Hepatocyte (in vitro differentiated cells): Measurements from ENCODE around the gene GALNT13. TPM values are rescaled to one million over a fixed set of nuclear protein-coding genes. Genes with fewer than 3 reads are reported as not detected.

ENCODE experiments used
- DNase-seq: peaks from one replicate; pipeline ENCODE4 v3.0.0-alpha.2; 2016; ENCODE audit warnings: low spot score
- H2AFZ ChIP-seq: fragments of 200-600 bp; sonication (generic); 2 replicates; pipeline ENCODE4 v1.6.0; 2016; ENCODE audit warnings: antibody characterized with exemption, mild to moderate bottlenecking
- H3K27ac ChIP-seq: fragments of 200-600 bp; sonication (generic); 2 replicates; pipeline ENCODE4 v1.5.1; 2016; ENCODE audit warnings: mild to moderate bottlenecking
- H3K27me3 ChIP-seq: fragments of 200-600 bp; sonication (generic); 2 replicates; pipeline ENCODE4 v1.6.1; 2016
- H3K36me3 ChIP-seq: fragments of 200-600 bp; sonication (generic); replicated peaks from 2 replicates; pipeline ENCODE4 v1.5.1; 2016; ENCODE audit warnings: low read depth; ENCODE audit not compliant: insufficient read depth
- H3K4me1 ChIP-seq: fragments of 200-600 bp; sonication (generic); 2 replicates; pipeline ENCODE4 v1.5.1; 2016; ENCODE audit warnings: mild to moderate bottlenecking, moderate library complexity; ENCODE audit not compliant: insufficient read depth
- H3K4me2 ChIP-seq: fragments of 200-600 bp; sonication (generic); 2 replicates; pipeline ENCODE4 v1.6.0; 2016
- H3K4me3 ChIP-seq: fragments of 200-600 bp; sonication (generic); 2 replicates; pipeline ENCODE4 v1.5.1; 2016; ENCODE audit warnings: mild to moderate bottlenecking
- H3K79me2 ChIP-seq: fragments of 200-600 bp; sonication (generic); 2 replicates; pipeline ENCODE4 v1.6.0; 2017; ENCODE audit warnings: mild to moderate bottlenecking
- H3K9me2 ChIP-seq: fragments of 200-600 bp; sonication (generic); replicated peaks from 2 replicates; pipeline ENCODE4 v1.6.0; 2017; ENCODE audit warnings: mild to moderate bottlenecking; ENCODE audit not compliant: insufficient read depth
- H3K9me3 ChIP-seq: fragments of 200-600 bp; sonication (generic); 2 replicates; pipeline ENCODE4 v1.5.1; 2016; ENCODE audit warnings: low read depth, mild to moderate bottlenecking
- H4K20me1 ChIP-seq: fragments of 200-600 bp; sonication (generic); 2 replicates; pipeline ENCODE4 v1.6.0; 2016; ENCODE audit warnings: mild to moderate bottlenecking; ENCODE audit not compliant: insufficient read depth, poor library complexity, severe bottlenecking
- EZH2 ChIP-seq: fragments of 200-600 bp; sonication (generic); IDR thresholded peaks from 2 replicates; pipeline ENCODE4 v1.6.1; 2016; ENCODE audit warnings: antibody characterized with exemption, mild to moderate bottlenecking, borderline replicate concordance
- EZH2phosphoT487 ChIP-seq: fragments of 200-600 bp; sonication (generic); IDR thresholded peaks from one replicate; pipeline ENCODE4 v1.6.1; 2018; ENCODE audit warnings: antibody characterized with exemption, mild to moderate bottlenecking, low read depth, moderate library complexity; ENCODE audit not compliant: unreplicated experiment, severe bottlenecking
- WGBS: methylation state at CpG from one replicate; pipeline ENCODE4 v1.1.6; 2016; ENCODE audit warnings: low lambda C conversion rate; ENCODE audit errors: missing lambda C conversion rate; 5-methylcytosine and 5-hydroxymethylcytosine counted together
- polyA plus RNA-seq: library from polyadenylated mRNA; unstranded; fragments of >200 nt; fragmentation: Nextera tagmentation; extraction: Ambion mirVana; gene quantifications from 2 replicates; pipeline ENCODE4 v1.2.1, GENCODE V29; 2016
- total RNA-seq: library from RNA; depleted of rRNA; stranded (reverse); fragments of >200 nt; gene quantifications from 2 replicates; pipeline ENCODE4 v1.2.3, GENCODE V29; 2014
- TF ChIP-seq, protein P1 (sequence below): fragments of 200-600 bp; sonication (generic); IDR thresholded peaks from 2 replicates; pipeline ENCODE4 v1.5.1; 2016; ENCODE audit warnings: antibody characterized with exemption, mild to moderate bottlenecking; ENCODE audit not compliant: poor library complexity

GALNT13 gene
- total and polyA plus RNA-seq, 2 experiments from 2014 or later = 25.6 to 53.5 TPM

GRCh38 chr2:153890576-153890975 is 18.9 kb downstream of the GALNT13 start:
- no peak overlapping the region for H3K4me2 ChIP-seq
- no peaks in the 10 kb centered on the region for H3K9me3 ChIP-seq
- DNase-seq = no peak
- no peaks in the 10 kb centered on the region for H3K27me3 ChIP-seq
- H3K27ac ChIP-seq = no peak overlapping the region
- H2AFZ ChIP-seq = no peak overlapping the region
- H3K4me3 ChIP-seq = no peak overlapping the region
- no peaks in the 10 kb centered on the region for H3K36me3 ChIP-seq
- H3K79me2 ChIP-seq = no peaks in the 10 kb centered on the region
- H3K4me1 ChIP-seq = no peaks in the 10 kb centered on the region
- H3K9me2 ChIP-seq = no peaks in the 10 kb centered on the region
- 39% methylated on average over 1 of the region's 1 CpG for WGBS
- TF ChIP-seq, protein P1, sequence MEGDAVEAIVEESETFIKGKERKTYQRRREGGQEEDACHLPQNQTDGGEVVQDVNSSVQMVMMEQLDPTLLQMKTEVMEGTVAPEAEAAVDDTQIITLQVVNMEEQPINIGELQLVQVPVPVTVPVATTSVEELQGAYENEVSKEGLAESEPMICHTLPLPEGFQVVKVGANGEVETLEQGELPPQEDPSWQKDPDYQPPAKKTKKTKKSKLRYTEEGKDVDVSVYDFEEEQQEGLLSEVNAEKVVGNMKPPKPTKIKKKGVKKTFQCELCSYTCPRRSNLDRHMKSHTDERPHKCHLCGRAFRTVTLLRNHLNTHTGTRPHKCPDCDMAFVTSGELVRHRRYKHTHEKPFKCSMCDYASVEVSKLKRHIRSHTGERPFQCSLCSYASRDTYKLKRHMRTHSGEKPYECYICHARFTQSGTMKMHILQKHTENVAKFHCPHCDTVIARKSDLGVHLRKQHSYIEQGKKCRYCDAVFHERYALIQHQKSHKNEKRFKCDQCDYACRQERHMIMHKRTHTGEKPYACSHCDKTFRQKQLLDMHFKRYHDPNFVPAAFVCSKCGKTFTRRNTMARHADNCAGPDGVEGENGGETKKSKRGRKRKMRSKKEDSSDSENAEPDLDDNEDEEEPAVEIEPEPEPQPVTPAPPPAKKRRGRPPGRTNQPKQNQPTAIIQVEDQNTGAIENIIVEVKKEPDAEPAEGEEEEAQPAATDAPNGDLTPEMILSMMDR = no peak
- TF ChIP-seq EZH2phosphoT487 = no peak
- TF ChIP-seq EZH2 = no peak
- H4K20me1 ChIP-seq = no peaks in the 10 kb centered on the region

- no peaks in the 10 kb centered on the region for H3K27me3 ChIP-seq
- no peaks in the 10 kb centered on the region for H4K20me1 ChIP-seq
- H3K36me3 ChIP-seq = no peaks in the 10 kb centered on the region
- H3K9me2 ChIP-seq = no peaks in the 10 kb centered on the region
- no peaks in the 10 kb centered on the region for H3K9me3 ChIP-seq
- no peak overlapping the region for H3K4me2 ChIP-seq
- H2AFZ ChIP-seq = no peak overlapping the region
- no peak for TF ChIP-seq EZH2phosphoT487
- TF ChIP-seq, protein P1 = no peak
- TF ChIP-seq EZH2 = no peak
- H3K4me3 ChIP-seq = no peak overlapping the region
- no peak for DNase-seq
- no peak overlapping the region for H3K27ac ChIP-seq
- no peaks in the 10 kb centered on the region for H3K4me1 ChIP-seq
- H3K79me2 ChIP-seq = no peaks in the 10 kb centered on the region
These were observed 19.3 kb downstream of the GALNT13 start for GRCh38 chr2:153891051-153891450.

DNA sequence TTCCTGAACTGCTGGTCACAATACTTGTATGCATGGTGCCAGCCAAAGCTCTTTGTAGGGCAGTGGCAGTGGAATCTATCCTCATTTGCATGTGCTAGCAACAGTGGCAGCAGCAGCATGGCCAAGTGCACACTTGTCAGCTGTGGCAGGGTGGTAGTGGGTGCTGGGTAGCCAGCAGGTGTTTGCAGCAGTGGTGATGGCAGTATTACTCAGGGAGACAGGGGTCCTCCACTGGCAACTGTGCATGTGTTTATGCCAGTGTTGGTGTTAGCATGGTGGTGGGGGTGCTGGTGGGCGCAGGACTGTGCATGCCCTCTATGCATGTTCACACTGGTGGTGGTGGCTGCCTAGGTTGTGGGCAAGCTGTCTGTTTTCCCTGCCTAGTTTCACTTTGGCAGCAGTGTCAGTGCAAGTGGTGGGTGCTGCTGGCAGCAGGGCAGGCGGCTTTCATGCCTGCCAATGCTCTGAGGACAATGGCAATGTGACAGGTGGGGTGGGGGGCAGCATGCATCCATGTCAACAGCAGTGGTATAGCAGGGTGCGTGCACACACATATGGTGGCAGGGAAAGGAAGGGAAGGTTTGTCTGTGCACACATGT is 41.2 kb downstream of the GALNT13 start:
- Histone ChIP-seq H3K27me3 (no peaks in the 10 kb centered on the region), H4K20me1 (no peaks in the 10 kb centered on the region), H3K36me3 (no peaks in the 10 kb centered on the region), H3K9me3 (no peaks in the 10 kb centered on the region), H2AFZ (no peak overlapping the region), H3K9me2 (no peaks in the 10 kb centered on the region), H3K79me2 (no peaks in the 10 kb centered on the region), H3K4me1 (no peaks in the 10 kb centered on the region), H3K4me3 (no peak overlapping the region), H3K27ac (no peak overlapping the region), H3K4me2 (no peak overlapping the region)
- TF ChIP-seq EZH2 (no peak), EZH2phosphoT487 (no peak)
- TF ChIP-seq, protein P1 = no peak
- WGBS = 92% methylated on average over 3 of the region's 3 CpGs
- DNase-seq = no peak

DNA sequence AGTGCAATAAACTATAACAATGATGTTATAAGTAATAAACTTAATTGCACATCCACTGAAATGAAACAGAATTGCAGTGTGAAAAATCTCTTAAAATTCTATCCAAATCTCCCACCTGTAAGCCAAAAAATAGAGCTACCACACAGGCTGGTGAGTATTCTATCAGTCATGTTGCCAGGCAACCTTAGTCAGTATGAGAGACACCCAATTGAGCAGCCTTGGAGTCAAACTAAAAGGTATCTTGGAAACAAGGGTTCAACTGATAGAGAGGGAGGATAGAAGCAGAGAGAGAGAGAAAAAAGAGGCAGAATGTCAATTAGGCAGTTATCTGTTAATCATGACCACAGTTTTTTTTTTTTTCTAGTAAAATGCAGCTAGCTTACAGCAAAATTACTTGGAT is 45.8 kb downstream of the GALNT13 start:
- Histone ChIP-seq H3K4me1 (no peaks in the 10 kb centered on the region), H3K4me3 (no peak overlapping the region), H3K4me2 (no peak overlapping the region), H3K27me3 (no peaks in the 10 kb centered on the region), H4K20me1 (no peaks in the 10 kb centered on the region), H3K9me3 (no peaks in the 10 kb centered on the region), H3K9me2 (no peaks in the 10 kb centered on the region), H3K27ac (no peak overlapping the region), H3K79me2 (no peaks in the 10 kb centered on the region), H2AFZ (no peak overlapping the region), H3K36me3 (no peaks in the 10 kb centered on the region)
- TF ChIP-seq, protein P1 = no peak
- no peak for TF ChIP-seq EZH2phosphoT487
- TF ChIP-seq EZH2 = no peak
- DNase-seq = no peak
